Kidney capillary endothelial cell (primary cell): ENCODE data around the gene XXYLT1.
"Not testable (repeated sequence)": the region's sequence is repeated elsewhere in the genome, so short reads cannot be mapped to it uniquely, and the experiment has no call there.

ENCODE experiments used
- DNase-seq: peaks from one replicate; pipeline ENCODE4 v3.0.0-alpha.2; 2018; ENCODE audit warnings: low spot score

The XXYLT1 gene

GRCh38 chr3:195112361-195112791 lies 158.6 kb downstream of the XXYLT1 start:
- no peak for DNase-seq

DNA sequence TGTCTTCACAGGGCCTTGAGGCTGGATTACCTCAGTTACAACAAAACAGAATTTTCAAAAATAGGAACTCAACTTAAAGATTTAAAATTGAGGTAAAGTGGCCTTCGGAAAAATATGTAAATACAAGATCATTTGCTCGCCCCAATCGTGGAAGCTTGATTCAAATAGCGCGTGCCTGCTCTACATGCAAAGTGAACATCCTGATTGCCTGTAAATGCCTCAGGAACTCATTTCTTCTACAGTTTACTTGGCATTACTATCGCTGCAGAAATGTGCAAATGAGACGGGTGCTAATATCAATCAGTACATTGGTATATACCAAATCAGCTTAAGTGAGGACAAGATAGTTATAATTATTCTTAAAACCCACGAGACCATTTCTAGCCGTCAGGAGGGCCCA lies 159.2 kb downstream of the XXYLT1 start:
- DNase-seq: no peak

DNA sequence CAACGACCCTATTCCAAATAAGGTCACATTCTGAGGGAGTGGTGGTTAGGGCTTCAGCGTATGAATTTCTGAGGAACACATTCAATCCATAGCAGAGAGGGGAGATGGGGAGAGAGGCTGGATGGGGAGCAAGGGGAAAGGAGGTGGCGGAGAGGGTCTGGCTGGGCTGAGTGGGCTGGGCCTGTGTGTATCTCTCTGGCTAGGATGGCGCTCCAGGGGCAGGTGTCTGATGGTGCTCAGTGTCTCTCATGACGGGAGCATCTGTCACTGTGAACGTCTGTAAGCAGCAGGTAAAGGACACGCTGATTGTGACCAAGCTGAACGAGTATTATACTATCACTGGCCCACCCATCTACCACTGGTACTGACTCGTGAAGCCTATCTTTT lies 159.6 kb downstream of the XXYLT1 start:
- no peak for DNase-seq

GRCh38 chr3:195110647-195111318 lies 160.2 kb downstream of the XXYLT1 start:
- no peak for DNase-seq

- DNase-seq: no peak
Measured at GRCh38 chr3:195109098-195109657, 161.8 kb downstream of the XXYLT1 start.

DNA sequence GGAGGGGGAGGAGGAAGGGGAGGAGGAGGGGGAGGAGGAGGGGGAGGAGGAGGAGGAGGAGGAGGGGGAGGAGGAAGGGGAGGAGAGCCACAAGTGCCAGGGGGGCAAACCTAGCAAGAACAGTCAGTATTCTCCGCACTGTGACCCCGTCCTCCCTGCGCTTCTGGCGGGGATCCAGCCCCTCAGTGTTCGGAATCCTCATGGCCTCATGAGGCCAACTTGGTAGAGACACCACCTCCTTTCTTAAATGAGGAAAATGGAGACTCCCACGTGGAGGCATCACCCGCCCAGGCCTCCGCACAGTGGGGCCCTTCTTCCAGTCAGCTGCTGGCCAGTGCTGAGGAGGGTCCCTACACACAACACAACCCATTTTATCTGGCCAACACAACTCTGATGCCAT lies 163.4 kb downstream of the XXYLT1 start:
- no peak for DNase-seq

GRCh38 chr3:195107031-195107430 lies 163.9 kb downstream of the XXYLT1 start:
- not testable (repeated sequence) for DNase-seq

GRCh38 chr3:195106418-195106906 lies 164.5 kb downstream of the XXYLT1 start:
- peak; percentile 60 for DNase-seq

GRCh38 chr3:195105841-195106417 lies 165.0 kb downstream of the XXYLT1 start:
- no peak for DNase-seq

GRCh38 chr3:195105389-195105788 lies 165.6 kb downstream of the XXYLT1 start:
- DNase-seq: no peak

DNA sequence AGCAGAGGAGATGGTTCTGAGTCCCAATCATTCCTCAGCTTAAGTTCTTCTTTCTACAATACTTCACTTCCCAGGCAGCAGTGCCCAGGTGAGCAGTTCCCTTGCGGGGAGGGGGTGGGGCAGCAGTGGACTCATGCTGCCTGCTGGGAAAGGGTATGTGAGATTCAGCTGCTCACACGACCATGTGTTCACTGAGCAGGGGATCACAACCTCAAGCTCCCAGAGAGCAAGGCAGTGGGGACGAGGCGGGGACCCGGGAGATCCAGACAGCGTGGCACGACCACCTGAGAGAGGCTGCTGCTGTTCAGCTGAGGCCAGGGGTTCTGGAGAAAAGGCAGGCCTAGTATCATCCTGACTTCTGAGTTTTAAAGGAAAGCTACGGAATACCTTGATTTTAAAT lies 166.6 kb downstream of the XXYLT1 start:
- DNase-seq: no peak

DNA sequence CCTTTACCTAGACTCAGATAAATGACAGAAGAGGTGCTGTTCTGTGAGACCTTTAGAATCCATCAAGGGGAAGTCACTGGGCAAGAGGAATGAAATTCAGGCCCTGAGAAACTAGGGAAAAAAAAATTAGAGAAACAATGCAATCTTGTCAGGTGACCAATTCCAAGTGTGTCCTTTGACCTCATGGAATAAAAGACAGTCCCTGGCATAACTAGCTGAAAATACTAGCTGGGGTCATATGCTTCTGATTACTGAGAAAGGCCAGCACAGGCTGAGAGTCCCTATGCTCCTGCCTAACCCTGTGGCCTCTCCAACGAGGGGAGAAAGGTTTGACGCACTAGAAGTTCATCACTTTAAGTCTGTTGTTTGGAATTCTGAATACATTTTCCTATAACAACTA lies 167.3 kb downstream of the XXYLT1 start:
- DNase-seq: no peak

DNA sequence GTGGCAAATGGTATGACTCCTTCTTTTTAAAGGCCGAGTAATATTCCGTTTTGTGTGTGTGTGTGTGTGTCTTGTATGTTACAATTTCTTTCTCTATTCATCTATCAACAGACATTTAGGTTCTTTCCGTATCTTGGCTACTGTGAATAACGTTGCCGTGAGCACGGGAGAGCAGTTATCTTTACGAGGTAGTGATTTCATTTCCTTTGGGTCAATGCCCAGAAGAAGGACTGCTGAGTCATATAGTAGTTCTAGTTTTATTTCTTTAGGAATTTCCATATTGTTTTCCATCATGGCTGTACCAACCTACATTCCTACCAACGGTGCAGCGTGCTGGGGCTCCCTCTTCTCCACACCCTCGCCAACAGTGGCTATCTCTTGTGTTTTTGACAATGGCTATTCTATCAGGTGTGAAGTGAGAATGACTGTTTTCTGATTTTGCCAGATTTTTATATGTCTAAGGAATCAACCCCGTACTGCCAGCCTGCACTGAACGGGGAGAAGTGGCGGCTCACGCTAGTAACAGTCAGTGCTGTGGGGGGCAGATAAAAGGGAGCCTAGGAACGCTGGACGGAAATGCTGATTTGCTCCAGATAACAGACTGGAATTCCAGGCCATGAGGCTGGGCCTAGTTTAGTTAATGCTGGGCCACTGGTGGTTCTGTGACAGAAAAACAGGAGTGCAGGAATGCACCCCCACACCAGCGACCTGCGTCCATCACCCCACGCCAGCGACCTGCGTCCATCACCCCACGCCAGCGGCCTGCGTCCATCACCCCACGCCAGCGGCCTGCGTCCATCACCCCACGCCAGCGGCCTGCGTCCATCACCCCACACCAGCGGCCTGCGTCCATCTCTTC lies 168.1 kb downstream of the XXYLT1 start:
- peak; percentile 95 for DNase-seq

GRCh38 chr3:195101927-195102608 lies 168.9 kb downstream of the XXYLT1 start:
- DNase-seq: no peak

- DNase-seq: no peak
Measured at GRCh38 chr3:195101001-195101583, 169.9 kb downstream of the XXYLT1 start.

- no peak for DNase-seq
Measured at GRCh38 chr3:195099951-195100785, 170.8 kb downstream of the XXYLT1 start.

- DNase-seq: no peak
Measured at GRCh38 chr3:195098741-195099525, 172.0 kb downstream of the XXYLT1 start.

DNA sequence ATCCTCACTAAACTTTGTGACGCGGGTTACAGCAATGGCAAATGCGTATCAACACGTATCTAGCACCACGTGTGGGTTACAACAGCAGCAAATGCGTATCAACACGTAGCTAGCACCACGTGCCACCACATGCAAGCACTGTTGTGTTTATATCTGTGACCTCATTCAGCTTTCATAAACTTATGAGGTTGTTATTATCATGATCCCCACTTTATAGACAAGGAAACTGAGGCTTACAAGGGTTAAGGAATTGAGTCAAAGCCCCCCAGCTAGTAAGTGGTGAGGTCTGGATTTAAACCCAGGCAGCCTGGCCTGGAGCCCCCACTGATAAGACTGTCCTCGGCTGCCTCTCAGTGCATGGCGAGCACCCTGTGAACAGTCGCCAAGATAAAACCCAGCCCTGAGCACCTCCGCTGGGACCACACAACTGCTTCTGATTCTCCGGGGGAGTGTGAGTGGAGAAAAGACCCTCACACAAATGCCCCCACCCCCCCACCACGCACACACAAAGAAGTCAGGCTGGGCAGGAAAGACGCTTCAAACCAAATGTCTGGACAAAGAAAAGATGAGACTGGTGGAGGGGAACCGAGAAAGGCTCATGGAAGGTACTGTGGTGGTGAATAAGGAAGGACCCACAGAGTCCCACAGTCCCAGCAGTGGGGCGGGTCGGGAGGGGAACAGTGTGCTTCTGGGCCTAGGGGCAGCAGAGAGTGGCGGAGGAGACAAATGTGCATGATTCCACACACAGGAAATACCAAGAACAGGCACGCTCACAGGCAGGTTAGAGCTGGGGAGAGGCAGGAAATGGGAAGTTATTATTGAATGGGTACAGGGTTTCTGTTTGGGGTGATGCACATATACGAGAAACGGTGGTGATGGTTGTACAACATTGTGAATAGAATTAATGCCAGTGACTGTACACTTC lies 173.4 kb downstream of the XXYLT1 start:
- peak; percentile 63 for DNase-seq
